ENCODE data around the gene SERP2.

The SERP2 gene

GRCh38 chr13:44365008-44365407 is 8.6 kb upstream of the SERP2 start:
- peaks cover 0 to 19% (median 6%) of the 10 kb centered on the region in 4 donors for H3K4me1 ChIP-seq
- no peaks in the 10 kb centered on the region for H3K36me3 ChIP-seq
- no peaks in the 10 kb centered on the region for H3K9me3 ChIP-seq
- intact Hi-C loops (cut with DNase I; ENCODE audit: low total_unique reads): no loop called here
- H3K4me3 ChIP-seq: no peak overlapping the region
- H3K27ac ChIP-seq: no peak overlapping the region
- no peaks in the 10 kb centered on the region for H3K27me3 ChIP-seq
- no peak for DNase-seq
- TF ChIP-seq, protein P1, sequence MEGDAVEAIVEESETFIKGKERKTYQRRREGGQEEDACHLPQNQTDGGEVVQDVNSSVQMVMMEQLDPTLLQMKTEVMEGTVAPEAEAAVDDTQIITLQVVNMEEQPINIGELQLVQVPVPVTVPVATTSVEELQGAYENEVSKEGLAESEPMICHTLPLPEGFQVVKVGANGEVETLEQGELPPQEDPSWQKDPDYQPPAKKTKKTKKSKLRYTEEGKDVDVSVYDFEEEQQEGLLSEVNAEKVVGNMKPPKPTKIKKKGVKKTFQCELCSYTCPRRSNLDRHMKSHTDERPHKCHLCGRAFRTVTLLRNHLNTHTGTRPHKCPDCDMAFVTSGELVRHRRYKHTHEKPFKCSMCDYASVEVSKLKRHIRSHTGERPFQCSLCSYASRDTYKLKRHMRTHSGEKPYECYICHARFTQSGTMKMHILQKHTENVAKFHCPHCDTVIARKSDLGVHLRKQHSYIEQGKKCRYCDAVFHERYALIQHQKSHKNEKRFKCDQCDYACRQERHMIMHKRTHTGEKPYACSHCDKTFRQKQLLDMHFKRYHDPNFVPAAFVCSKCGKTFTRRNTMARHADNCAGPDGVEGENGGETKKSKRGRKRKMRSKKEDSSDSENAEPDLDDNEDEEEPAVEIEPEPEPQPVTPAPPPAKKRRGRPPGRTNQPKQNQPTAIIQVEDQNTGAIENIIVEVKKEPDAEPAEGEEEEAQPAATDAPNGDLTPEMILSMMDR (IDR thresholded peaks at IDR 0.05): no peak

- Histone ChIP-seq H3K27ac (no peak overlapping the region), H3K4me1 (peaks cover 0 to 12% (median 6%) of the 10 kb centered on the region in 4 donors), H3K4me3 (no peak overlapping the region), H3K36me3 (no peaks in the 10 kb centered on the region), H3K9me3 (no peaks in the 10 kb centered on the region), H3K27me3 (no peaks in the 10 kb centered on the region)
- no peak for DNase-seq
- intact Hi-C loops (cut with DNase I; ENCODE audit: low total_unique reads): no loop called here
- TF ChIP-seq, protein P1 (IDR thresholded peaks at IDR 0.05): no peak
These were observed 7.7 kb upstream of the SERP2 start for GRCh38 chr13:44365899-44366298.

GRCh38 chr13:44368062-44368591 is 5.5 kb upstream of the SERP2 start:
- no peak overlapping the region for H3K4me3 ChIP-seq
- no peaks in the 10 kb centered on the region for H3K9me3 ChIP-seq
- no peak overlapping the region for H3K27ac ChIP-seq
- H3K36me3 ChIP-seq: no peaks in the 10 kb centered on the region
- DNase-seq: no peak
- intact Hi-C loops (cut with DNase I; ENCODE audit: low total_unique reads): no loop called here
- H3K4me1 ChIP-seq: peaks cover 0 to 22% (median 11%) of the 10 kb centered on the region in 4 donors
- no peaks in the 10 kb centered on the region for H3K27me3 ChIP-seq
- TF ChIP-seq, protein P1 (IDR thresholded peaks at IDR 0.05): no peak

DNA sequence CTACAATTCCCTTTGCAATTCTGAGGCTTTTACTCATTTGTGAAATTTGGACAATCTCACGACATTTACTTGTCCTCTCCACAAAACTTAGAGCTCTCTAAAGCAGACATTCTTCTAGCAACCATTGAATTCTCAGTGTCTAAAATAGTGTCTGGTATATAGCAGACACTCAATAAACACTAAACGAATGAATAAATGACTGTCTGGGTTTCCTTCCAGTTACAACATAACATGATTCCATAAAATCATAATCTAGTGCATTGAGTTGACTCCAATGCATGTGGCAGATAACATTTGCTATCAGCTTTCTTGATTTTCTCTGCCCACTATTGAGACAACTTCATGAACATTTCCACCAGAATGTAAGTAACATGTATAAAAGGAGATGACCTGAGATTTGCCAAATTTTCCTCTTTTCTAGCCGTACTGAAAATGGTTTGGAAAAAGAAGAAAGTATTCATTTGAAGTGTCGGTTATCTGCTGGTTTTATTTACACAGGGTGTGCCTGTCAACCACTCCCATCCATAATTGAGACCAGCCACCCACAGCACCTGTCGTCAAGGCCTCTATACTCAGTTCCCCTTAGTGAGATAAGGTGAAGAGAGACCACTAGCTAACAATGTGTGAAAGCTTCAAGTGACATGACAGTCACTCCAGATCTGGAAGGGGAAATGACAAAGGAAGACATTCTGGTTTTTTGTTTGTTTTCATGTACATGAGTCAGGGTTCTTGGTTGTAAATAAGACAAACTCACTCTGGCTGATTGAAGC is 4.8 kb upstream of the SERP2 start:
- DNase-seq: no peak
- intact Hi-C loops (cut with DNase I; ENCODE audit: low total_unique reads): no loop called here
- Histone ChIP-seq H3K27ac (no peak overlapping the region), H3K4me3 (no peak overlapping the region), H3K27me3 (no peaks in the 10 kb centered on the region), H3K4me1 (peaks cover 0 to 26% (median 14%) of the 10 kb centered on the region in 4 donors), H3K36me3 (no peaks in the 10 kb centered on the region), H3K9me3 (no peaks in the 10 kb centered on the region)
- TF ChIP-seq, protein P1 (IDR thresholded peaks at IDR 0.05): no peak

DNA sequence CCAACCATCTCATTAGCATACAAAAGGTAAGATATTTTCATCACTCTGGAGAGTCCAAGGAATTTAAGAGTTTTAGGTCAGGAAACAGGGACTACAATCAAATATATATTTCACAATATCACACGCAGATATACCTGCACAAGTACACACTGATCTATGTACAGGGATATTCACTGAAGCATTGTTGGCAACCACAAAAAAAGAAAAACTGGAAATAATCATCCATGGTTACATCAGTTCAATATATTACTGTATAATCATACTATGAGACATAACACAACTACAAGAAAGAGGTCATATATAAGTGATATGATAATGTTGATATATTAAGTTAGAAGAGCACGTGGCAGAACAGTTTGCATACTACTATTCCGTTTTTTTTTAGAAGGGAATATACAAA is 2.2 kb upstream of the SERP2 start:
- TF ChIP-seq, protein P1 (IDR thresholded peaks at IDR 0.05): no peak
- H3K4me3 ChIP-seq: no peak overlapping the region
- intact Hi-C loops (cut with DNase I; ENCODE audit: low total_unique reads): no loop called here
- H3K27ac ChIP-seq: no peak overlapping the region
- H3K36me3 ChIP-seq: no peaks in the 10 kb centered on the region
- H3K4me1 ChIP-seq: peaks cover 0 to 33% (median 16%) of the 10 kb centered on the region in 4 donors
- DNase-seq: no peak
- no peaks in the 10 kb centered on the region for H3K27me3 ChIP-seq
- H3K9me3 ChIP-seq: no peaks in the 10 kb centered on the region
